ENCODE measurements around the gene RS1. TPM values are rescaled to one million over a fixed set of nuclear protein-coding genes. Genes with fewer than 3 reads are reported as not detected.

The RS1 gene
- total RNA-seq, 4 donors from 2014 or later = 0.67 TPM; not detected in 3

GRCh38 chrX:18630934-18631333 is 41.0 kb downstream of the RS1 start:
- DNase-seq = no peak
- Histone ChIP-seq H3K4me3 (replicated peaks in 1 of 3) (no peak overlapping the region), H3K27me3 (no peaks in the 10 kb centered on the region), H3K27ac (no peak overlapping the region), H3K4me1 (no peaks in the 10 kb centered on the region), H3K36me3 (no peaks in the 10 kb centered on the region), H3K9me3 (no peaks in the 10 kb centered on the region)
- intact Hi-C loops (cut with DNase I) = no loop called here
- 87 to 89% methylated on average over 8 of the region's 8 CpGs for WGBS, 2 donors
- no peak for TF ChIP-seq POLR2A (IDR thresholded peaks at IDR 0.05)
- no peak for TF ChIP-seq CTCF (IDR thresholded peaks at IDR 0.05)

GRCh38 chrX:18624599-18624998 is 47.3 kb downstream of the RS1 start:
- 96 to 100% methylated on average over 2 of the region's 2 CpGs for WGBS, 2 donors

GRCh38 chrX:18620349-18620748 is 51.6 kb downstream of the RS1 start:
- no peak overlapping the region for H3K27ac ChIP-seq
- H3K9me3 ChIP-seq = no peaks in the 10 kb centered on the region
- no peaks in the 10 kb centered on the region for H3K36me3 ChIP-seq
- DNase-seq = no peak
- 87 to 88% methylated on average over 8 of the region's 8 CpGs for WGBS, 2 donors
- no peak overlapping the region for H3K4me3 ChIP-seq (replicated peaks in 1 of 3)
- intact Hi-C loops (cut with DNase I) = no loop called here
- H3K4me1 ChIP-seq = no peaks in the 10 kb centered on the region
- no peak for TF ChIP-seq POLR2A (IDR thresholded peaks at IDR 0.05)
- TF ChIP-seq CTCF (IDR thresholded peaks at IDR 0.05) = no peak
- H3K27me3 ChIP-seq = no peaks in the 10 kb centered on the region

More at GRCh38 chrX:18624599-18624998, 47.3 kb downstream of the RS1 start:
- Histone ChIP-seq H3K4me3 (replicated peaks in 1 of 3) (no peak overlapping the region), H3K27me3 (no peaks in the 10 kb centered on the region), H3K27ac (no peak overlapping the region), H3K4me1 (no peaks in the 10 kb centered on the region), H3K9me3 (no peaks in the 10 kb centered on the region), H3K36me3 (no peaks in the 10 kb centered on the region)
- intact Hi-C loops (cut with DNase I) = no loop called here
- DNase-seq = no peak
- TF ChIP-seq CTCF (IDR thresholded peaks at IDR 0.05) (no peak), POLR2A (IDR thresholded peaks at IDR 0.05) (no peak)

- 81 to 84% methylated on average over 2 of the region's 2 CpGs for WGBS, 2 donors
- H3K4me3 ChIP-seq (replicated peaks in 1 of 3) = no peak overlapping the region
- H3K9me3 ChIP-seq = no peaks in the 10 kb centered on the region
- intact Hi-C loops (cut with DNase I) = no loop called here
- H3K27me3 ChIP-seq = no peaks in the 10 kb centered on the region
- no peaks in the 10 kb centered on the region for H3K4me1 ChIP-seq
- no peak for DNase-seq
- TF ChIP-seq POLR2A (IDR thresholded peaks at IDR 0.05) (no peak), CTCF (IDR thresholded peaks at IDR 0.05) (no peak)
- H3K27ac ChIP-seq = no peak overlapping the region
- no peaks in the 10 kb centered on the region for H3K36me3 ChIP-seq
Measured at GRCh38 chrX:18619288-18619687, 52.6 kb downstream of the RS1 start.

GRCh38 chrX:18617407-18617750 is 54.5 kb downstream of the RS1 start:
- intact Hi-C loops (cut with DNase I) = no loop called here
- no peak for TF ChIP-seq CTCF (IDR thresholded peaks at IDR 0.05)
- TF ChIP-seq POLR2A (IDR thresholded peaks at IDR 0.05) = no peak
- Histone ChIP-seq H3K36me3 (no peaks in the 10 kb centered on the region), H3K4me3 (replicated peaks in 1 of 3) (no peak overlapping the region), H3K4me1 (no peaks in the 10 kb centered on the region), H3K9me3 (no peaks in the 10 kb centered on the region), H3K27me3 (no peaks in the 10 kb centered on the region), H3K27ac (no peak overlapping the region)
- 89 to 94% methylated on average over 5 of the region's 5 CpGs for WGBS, 2 donors
- no peak for DNase-seq
